Peyer's patch (tissue), 4 donors: ENCODE results near the gene IFT88.

Experiments
- POLR2A ChIP-seq, 2 donors: fragments of 450-650 bp; IDR thresholded peaks; one replicate each; pipeline ENCODE4 v1.5.1; 2017; ENCODE audit warnings: antibody characterized with exemption in 2 of 2, mild to moderate bottlenecking in 2 of 2, moderate library complexity in 2 of 2
- TF ChIP-seq, protein P1 (sequence below), 6 experiments: fragments of 450-650 bp in 4 of 6; fragments of 200-600 bp in 2 of 6; sonication (generic) in 1 of 6; IDR thresholded peaks; one replicate each; pipeline ENCODE4 v1.5.1; 2017 to 2019; ENCODE audit warnings: antibody characterized with exemption in 6 of 6, mild to moderate bottlenecking in 3 of 6, moderate library complexity in 1 of 6

DNA sequence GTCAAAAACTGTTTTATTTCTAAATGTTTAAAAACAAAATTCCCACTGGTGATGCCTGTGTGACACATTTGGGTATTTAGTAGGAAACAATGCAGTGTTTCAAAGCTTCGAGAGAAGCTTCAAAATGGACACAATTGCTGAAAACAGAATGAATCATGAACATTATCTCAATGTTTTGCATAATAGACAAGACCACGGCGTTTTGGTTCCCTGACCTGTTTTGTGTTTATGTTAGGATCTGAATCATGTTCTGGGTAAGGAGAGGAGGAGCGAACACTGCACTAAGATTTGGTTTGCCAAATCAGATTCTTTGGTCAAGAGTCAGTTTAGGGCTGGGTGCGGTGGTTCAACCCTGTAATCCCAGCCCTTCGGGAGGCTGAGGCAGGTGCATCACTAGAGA lies 42.2 kb downstream of the IFT88 start:
- TF ChIP-seq, protein P1, sequence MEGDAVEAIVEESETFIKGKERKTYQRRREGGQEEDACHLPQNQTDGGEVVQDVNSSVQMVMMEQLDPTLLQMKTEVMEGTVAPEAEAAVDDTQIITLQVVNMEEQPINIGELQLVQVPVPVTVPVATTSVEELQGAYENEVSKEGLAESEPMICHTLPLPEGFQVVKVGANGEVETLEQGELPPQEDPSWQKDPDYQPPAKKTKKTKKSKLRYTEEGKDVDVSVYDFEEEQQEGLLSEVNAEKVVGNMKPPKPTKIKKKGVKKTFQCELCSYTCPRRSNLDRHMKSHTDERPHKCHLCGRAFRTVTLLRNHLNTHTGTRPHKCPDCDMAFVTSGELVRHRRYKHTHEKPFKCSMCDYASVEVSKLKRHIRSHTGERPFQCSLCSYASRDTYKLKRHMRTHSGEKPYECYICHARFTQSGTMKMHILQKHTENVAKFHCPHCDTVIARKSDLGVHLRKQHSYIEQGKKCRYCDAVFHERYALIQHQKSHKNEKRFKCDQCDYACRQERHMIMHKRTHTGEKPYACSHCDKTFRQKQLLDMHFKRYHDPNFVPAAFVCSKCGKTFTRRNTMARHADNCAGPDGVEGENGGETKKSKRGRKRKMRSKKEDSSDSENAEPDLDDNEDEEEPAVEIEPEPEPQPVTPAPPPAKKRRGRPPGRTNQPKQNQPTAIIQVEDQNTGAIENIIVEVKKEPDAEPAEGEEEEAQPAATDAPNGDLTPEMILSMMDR (IDR thresholded peaks at IDR 0.05) = no peak
- TF ChIP-seq POLR2A (IDR thresholded peaks at IDR 0.05) = no peak
